C4-2B (cell line): ENCODE results near the gene PTK7.

Experiments used
- ZFX ChIP-seq: fragments of 450-650 bp; IDR thresholded peaks from 2 replicates; pipeline ENCODE4 v1.6.1; 2017
- TF ChIP-seq, protein P1 (sequence below): fragments of 450-650 bp; conservative IDR thresholded peaks from 2 replicates; pipeline ENCODE4 v1.5.1; 2017; ENCODE audit warnings: mild to moderate bottlenecking

DNA sequence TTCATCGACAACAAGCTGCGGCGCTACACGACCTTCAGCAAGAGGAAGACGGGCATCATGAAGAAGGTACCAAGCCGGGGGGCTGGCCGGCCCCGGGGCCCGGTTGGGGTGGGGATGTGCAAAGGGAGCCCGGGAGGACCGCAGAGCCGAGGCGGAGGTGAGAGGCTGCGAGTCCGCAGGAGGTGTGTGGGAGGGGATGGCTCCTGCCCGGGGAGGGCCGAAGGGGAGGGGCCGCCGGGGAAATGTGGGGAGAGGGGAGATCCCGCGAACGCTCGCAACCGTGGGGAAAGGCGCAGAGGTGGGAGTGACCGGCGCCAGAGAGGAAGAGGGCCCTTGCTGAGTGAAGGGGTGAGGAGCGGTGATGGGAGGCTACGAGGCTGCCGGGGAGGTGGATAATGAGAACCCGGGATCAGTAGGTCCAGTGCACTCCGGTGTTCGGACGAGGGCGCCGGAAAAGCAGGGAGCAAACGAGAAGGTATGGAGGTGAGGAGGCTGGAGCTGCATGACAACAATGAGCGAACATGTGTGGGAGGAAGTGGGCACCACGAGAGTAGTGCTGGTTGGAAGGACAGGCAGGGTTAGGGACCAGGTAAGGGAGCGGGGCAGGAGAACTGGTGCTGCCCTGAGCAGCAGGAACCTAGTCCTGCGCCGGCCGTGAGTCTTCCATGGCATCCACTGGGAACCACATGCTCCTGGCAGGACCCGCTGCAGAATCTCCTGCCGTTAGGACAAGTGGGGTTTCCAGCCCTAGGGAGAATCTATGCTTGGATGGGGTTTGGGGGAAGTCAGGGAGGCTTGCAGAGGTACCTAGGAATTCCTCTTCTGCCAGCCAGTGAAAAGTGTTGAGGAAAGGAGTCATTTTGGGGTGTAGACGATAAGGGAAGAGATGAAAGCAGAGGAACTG lies 96.2 kb downstream of the PTK7 start:
- TF ChIP-seq, protein P1, sequence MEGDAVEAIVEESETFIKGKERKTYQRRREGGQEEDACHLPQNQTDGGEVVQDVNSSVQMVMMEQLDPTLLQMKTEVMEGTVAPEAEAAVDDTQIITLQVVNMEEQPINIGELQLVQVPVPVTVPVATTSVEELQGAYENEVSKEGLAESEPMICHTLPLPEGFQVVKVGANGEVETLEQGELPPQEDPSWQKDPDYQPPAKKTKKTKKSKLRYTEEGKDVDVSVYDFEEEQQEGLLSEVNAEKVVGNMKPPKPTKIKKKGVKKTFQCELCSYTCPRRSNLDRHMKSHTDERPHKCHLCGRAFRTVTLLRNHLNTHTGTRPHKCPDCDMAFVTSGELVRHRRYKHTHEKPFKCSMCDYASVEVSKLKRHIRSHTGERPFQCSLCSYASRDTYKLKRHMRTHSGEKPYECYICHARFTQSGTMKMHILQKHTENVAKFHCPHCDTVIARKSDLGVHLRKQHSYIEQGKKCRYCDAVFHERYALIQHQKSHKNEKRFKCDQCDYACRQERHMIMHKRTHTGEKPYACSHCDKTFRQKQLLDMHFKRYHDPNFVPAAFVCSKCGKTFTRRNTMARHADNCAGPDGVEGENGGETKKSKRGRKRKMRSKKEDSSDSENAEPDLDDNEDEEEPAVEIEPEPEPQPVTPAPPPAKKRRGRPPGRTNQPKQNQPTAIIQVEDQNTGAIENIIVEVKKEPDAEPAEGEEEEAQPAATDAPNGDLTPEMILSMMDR, result no peak
- no peak for TF ChIP-seq ZFX
